Ectodermal cell (in vitro differentiated cells): ENCODE measurements around the gene CNTROB. TPM values are rescaled to one million over a fixed set of nuclear protein-coding genes. Genes with fewer than 3 reads are reported as not detected.
A peak's percentile ranks its signal among the peaks of the same experiment; 100 is the strongest.

Experiments used
- H3K27ac ChIP-seq: 2 replicates; pipeline ENCODE4 v1.7.0; 2013; ENCODE audit warnings: mild to moderate bottlenecking, low read depth, low read length; ENCODE audit not compliant: insufficient read depth, poor library complexity, severe bottlenecking
- H3K27me3 ChIP-seq: 2 replicates; pipeline ENCODE4 v1.7.0; 2013; ENCODE audit warnings: mild to moderate bottlenecking, low read length; ENCODE audit not compliant: insufficient read depth, control insufficient read depth, poor library complexity, severe bottlenecking
- H3K36me3 ChIP-seq: one replicate; pipeline ENCODE4 v1.7.0; 2013; ENCODE audit warnings: low read length; ENCODE audit not compliant: control insufficient read depth, insufficient read depth
- H3K4me1 ChIP-seq: one replicate; pipeline ENCODE4 v1.7.0; 2013; ENCODE audit warnings: low read length; ENCODE audit not compliant: control insufficient read depth, insufficient read depth
- H3K4me3 ChIP-seq: 2 replicates; pipeline ENCODE4 v1.7.0; 2013; ENCODE audit warnings: low read depth, low read length, control low read depth; ENCODE audit not compliant: insufficient read depth
- H3K9me3 ChIP-seq: 2 replicates; pipeline ENCODE4 v1.7.0; 2013; ENCODE audit warnings: mild to moderate bottlenecking, low read length, moderate library complexity; ENCODE audit not compliant: control insufficient read depth
- WGBS, 2 experiments: methylation state at CpG; one replicate each; pipeline ENCODE4 v1.1.7; 2013; ENCODE audit warnings: missing lambda C conversion rate in 2 of 2; 5-methylcytosine and 5-hydroxymethylcytosine counted together
- polyA plus RNA-seq, 4 experiments: library from polyadenylated mRNA; stranded (reverse); fragments of 50-300 nt; gene quantifications; one replicate each; pipeline ENCODE4 v1.2.3, GENCODE V29; 2013

The CNTROB gene, protein sequence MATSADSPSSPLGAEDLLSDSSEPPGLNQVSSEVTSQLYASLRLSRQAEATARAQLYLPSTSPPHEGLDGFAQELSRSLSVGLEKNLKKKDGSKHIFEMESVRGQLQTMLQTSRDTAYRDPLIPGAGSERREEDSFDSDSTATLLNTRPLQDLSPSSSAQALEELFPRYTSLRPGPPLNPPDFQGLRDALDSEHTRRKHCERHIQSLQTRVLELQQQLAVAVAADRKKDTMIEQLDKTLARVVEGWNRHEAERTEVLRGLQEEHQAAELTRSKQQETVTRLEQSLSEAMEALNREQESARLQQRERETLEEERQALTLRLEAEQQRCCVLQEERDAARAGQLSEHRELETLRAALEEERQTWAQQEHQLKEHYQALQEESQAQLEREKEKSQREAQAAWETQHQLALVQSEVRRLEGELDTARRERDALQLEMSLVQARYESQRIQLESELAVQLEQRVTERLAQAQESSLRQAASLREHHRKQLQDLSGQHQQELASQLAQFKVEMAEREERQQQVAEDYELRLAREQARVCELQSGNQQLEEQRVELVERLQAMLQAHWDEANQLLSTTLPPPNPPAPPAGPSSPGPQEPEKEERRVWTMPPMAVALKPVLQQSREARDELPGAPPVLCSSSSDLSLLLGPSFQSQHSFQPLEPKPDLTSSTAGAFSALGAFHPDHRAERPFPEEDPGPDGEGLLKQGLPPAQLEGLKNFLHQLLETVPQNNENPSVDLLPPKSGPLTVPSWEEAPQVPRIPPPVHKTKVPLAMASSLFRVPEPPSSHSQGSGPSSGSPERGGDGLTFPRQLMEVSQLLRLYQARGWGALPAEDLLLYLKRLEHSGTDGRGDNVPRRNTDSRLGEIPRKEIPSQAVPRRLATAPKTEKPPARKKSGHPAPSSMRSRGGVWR
- polyA plus RNA-seq (2013, experiment 1 of 4): 60.9 TPM
- polyA plus RNA-seq (2013, experiment 2 of 4): 53.4 TPM
- polyA plus RNA-seq (2013, experiment 3 of 4): 51.6 TPM
- 57.4 TPM for polyA plus RNA-seq (2013, experiment 4 of 4)

DNA sequence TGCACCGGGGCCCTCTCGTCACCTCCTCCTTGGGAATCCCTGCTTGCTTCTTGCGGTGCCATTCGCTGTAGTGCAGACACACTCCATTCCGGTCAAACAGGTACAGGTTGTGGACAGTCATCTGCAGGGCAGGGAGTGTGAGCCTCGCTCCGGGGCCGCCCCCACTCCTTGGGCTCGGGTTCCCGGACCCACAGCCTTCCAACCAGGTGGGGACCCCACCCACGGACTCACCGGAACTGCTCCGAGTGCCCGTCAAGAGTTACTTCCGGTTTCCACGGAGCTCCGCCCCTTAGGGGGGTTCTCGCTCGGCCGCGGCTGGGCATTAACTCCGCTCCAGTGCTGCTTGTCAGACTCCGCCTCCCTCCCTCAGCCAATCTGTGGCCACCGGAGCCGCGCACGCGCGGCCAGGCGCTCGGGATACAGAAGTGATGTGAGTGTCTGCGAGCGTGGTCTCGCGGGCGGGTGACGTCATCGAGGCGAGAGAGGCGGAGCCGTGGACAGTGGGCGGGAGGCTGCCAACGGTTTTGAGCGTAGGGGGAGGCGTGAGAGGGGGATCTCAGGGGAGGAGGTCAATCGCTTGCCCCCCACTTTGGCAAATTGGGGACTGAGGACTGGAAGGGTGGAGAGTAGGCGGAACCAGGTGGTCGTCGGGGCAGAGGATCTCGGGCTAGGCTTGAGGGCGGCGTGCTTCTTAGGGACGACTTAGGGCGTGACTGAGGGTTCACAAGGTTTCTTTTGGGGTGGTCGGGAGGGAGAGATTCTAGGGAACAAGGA lies at the start of gene CNTROB, which contains the start of gene TRAPPC1:
Gene CNTROB, plus strand, starts transcription at position 498 of the 774 bp plus-strand sequence. CDS start 874 bp downstream, outside the sequence.
Gene TRAPPC1, minus strand, starts transcription at position 238 of the 774 bp plus-strand sequence. Its CDS starts 117 bp downstream, at position 121.
- Histone ChIP-seq H3K27ac (no peak within 1 kb of the TSS), H3K36me3 (peaks cover 6% of the 10 kb centered on the region), H3K27me3 (peaks cover 28% of the 10 kb centered on the region), H3K4me3 (peak within 1 kb of the TSS; percentile 61), H3K4me1 (no peaks in the 10 kb centered on the region), H3K9me3 (no peaks in the 10 kb centered on the region)
- WGBS, 2 experiments: 0% methylated on average over 55 of the region's 55 CpGs

DNA sequence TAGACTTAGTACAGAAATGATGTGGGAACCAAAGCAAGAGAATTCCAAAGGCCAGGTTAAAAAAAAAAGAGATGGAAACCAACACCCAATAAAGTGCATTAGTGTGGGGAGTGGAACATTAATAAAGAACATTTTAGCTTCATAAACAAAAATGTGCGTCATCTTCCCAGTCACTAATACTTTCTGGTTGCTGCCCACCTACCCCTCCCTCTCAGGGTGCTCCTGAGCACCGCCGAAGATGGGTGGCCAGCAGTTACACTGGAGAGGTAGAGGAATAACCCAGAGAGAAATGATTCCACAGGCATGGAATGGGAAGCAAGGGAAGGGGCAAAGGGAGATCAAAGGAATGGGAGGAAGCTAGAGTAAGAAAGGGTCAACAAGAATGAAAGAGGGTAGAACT lies 49.4 kb upstream of the CNTROB start:
- no peak overlapping the region for H3K4me3 ChIP-seq
- 72 to 90% methylated on average over 2 to 3 of the region's 3 CpGs for WGBS, 2 experiments

DNA sequence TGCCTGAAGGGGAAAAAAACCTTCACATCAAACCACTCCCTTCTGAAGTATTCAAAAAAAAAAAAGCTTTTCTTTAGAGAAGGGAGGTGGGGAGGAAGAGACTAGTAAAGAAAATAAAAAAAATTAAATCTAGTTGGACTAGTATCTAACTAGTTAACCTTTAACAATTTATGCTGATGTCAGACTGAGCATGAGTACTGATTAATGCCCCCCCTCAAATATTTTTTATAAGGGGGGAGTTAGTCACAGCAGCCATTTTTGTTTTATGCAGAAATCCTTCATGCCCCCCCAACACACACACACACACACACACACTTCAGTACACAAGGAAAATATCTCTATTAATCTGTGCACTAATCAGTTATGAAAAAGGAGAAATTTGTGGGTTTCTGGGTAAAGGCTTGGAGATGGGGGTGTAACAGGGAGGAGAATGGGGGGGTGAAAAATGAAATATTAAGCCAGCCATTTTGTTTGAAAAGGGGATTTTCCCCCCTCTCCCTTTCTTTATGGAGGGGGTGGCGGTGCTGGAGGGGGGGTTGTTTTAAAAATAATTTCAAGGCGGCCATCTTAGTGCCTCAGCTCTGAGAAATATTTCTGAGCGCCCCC lies 48.1 kb upstream of the CNTROB start:
- no peaks in the 10 kb centered on the region for H3K9me3 ChIP-seq
- H3K36me3 ChIP-seq: no peaks in the 10 kb centered on the region
- no peak overlapping the region for H3K4me3 ChIP-seq
- no peak overlapping the region for H3K27ac ChIP-seq
- peaks cover 28% of the 10 kb centered on the region for H3K4me1 ChIP-seq
- WGBS, 2 experiments: no CpG with 5 or more reads among the region's 3 CpGs
- peaks cover 13% of the 10 kb centered on the region for H3K27me3 ChIP-seq

More for the DNA sequence above, 49.4 kb upstream of the CNTROB start:
- no peak overlapping the region for H3K27ac ChIP-seq
- no peaks in the 10 kb centered on the region for H3K9me3 ChIP-seq
- H3K36me3 ChIP-seq: no peaks in the 10 kb centered on the region
- H3K4me1 ChIP-seq: peaks cover 16% of the 10 kb centered on the region
- H3K27me3 ChIP-seq: peaks cover 13% of the 10 kb centered on the region

DNA sequence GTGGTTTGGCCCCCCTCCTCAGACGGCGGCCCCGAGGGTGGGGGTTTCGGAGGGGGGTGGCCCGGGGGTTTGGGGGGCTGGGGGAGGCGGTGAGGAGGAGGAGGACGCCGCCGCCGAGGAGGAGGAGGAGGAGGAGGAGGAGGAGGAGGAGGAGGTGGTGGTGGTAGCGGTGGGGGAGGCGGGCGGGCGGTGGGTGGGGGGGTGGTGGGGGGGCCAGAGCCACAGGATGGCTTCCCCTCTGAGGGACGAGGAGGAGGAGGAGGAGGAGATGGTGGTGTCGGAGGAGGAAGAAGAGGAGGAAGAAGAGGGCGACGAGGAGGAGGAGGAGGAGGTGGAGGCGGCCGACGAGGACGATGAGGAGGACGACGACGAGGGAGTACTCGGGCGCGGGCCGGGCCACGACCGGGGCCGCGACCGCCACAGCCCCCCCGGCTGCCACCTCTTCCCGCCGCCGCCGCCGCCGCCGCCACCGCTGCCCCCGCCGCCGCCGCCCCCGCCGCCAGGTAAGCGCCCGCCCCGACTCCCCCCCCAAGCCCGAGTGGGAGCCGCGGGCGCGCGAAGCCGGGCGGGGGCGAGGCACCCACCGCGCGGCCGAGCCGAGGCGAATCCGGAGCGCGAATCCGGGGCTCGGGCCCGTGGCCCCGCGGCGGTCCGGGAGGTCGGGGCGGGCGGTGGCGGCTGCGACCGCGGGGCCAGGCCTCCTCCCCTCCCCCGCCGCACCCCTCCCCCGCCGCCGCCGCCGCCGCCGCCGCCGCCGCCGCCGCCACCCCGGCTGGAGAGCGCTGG lies 47.2 kb upstream of the CNTROB start:
- H3K4me3 ChIP-seq: peak overlapping the region; percentile 57
- no peak overlapping the region for H3K27ac ChIP-seq
- 0% methylated on average over 72 to 79 of the region's 100 CpGs for WGBS, 2 experiments
- H3K36me3 ChIP-seq: no peaks in the 10 kb centered on the region
- no peaks in the 10 kb centered on the region for H3K9me3 ChIP-seq
- peaks cover 13% of the 10 kb centered on the region for H3K27me3 ChIP-seq
- peaks cover 37% of the 10 kb centered on the region for H3K4me1 ChIP-seq

DNA sequence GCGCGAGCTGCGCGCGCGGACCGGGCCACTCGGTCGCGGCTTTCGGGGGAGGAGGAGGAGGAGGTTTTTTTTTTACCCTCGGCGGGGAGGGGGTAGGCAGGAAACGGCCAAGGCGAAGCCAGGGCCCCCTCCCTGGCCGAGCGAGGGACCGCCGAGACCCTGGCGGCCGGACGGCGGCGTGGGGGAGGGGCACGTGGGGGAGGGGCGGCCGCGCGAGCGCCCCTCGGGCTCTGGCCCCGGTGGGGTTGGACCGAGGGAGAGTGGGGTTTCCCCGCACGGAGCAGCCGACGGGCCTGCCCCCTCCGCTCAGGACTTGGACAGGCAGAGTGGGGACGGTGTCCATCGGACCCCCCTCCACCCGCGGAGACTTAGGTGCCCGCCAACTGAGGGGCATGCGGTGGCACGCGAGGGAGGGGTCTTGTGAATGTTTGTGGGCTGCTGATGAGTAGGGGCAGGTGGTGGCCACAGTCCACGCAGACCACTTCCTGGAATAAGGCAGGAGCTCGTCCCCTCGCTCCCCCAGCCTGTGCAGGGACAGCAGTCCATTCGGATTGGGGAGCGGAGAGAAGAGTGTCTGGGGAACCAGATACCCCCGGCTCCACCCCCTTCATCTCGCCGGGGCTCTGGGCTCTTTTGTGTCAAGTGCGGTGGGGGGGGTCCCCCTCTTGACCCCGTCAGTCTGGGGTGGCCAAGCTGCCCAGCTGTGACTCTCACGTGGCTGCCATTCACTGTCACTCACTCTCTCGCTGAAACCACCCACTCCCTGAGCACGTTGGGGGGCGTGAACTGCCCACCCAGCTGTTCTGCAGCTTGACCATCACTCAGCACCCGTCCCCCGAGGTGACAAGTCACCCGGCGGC lies 46.4 kb upstream of the CNTROB start:
- Histone ChIP-seq H3K4me3 (peak overlapping the region; percentile 57), H3K27ac (no peak overlapping the region), H3K36me3 (no peaks in the 10 kb centered on the region), H3K4me1 (peaks cover 39% of the 10 kb centered on the region), H3K9me3 (no peaks in the 10 kb centered on the region), H3K27me3 (peaks cover 13% of the 10 kb centered on the region)
- WGBS, 2 experiments: 0% methylated on average over 64 of the region's 64 CpGs

DNA sequence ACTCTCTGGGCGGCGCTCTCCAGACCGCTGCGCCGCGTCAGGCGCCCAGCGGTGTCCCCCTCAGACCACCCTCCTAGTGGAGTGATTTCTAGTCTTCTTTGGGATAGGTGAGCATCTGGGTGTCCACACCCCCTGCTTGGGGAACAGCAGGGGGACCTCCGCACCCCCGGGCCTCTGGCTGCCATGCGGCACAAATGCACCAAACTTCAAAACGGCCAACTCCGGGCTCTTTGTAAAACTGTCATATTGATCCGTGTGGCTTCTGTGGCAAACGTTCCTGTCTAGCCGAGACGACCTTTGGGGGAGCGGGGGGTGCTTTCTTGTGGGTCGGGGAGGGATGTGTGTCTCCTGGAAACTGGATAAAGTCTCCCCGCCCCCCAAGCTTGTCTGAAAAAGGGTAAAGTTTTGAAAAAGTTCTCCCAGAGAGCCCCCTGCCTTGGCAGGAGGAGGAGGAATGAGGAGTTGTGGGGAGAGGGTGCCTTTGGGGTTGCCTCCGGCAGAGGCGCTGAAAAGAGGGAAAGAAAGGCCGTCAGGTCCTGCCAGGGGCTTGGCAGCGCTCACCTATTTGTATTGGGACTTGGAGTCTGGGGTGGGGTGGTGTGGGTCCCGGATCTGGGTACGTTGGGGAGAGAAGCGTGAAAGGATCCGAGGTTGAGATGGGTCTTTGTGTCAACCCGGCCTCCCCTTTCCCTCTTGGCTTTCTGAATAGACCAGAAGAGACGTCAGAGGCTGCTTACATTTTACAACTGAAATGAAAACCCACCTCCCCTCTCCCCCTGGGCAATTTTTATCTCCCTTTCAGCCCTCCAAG lies 45.6 kb upstream of the CNTROB start:
- H3K4me3 ChIP-seq: peak overlapping the region; percentile 57
- H3K27me3 ChIP-seq: peaks cover 13% of the 10 kb centered on the region
- H3K36me3 ChIP-seq: no peaks in the 10 kb centered on the region
- H3K4me1 ChIP-seq: peaks cover 39% of the 10 kb centered on the region
- H3K9me3 ChIP-seq: no peaks in the 10 kb centered on the region
- peak overlapping the region; percentile 68 for H3K27ac ChIP-seq
- WGBS, 2 experiments: 0 to 1% methylated on average over 30 of the region's 30 CpGs

DNA sequence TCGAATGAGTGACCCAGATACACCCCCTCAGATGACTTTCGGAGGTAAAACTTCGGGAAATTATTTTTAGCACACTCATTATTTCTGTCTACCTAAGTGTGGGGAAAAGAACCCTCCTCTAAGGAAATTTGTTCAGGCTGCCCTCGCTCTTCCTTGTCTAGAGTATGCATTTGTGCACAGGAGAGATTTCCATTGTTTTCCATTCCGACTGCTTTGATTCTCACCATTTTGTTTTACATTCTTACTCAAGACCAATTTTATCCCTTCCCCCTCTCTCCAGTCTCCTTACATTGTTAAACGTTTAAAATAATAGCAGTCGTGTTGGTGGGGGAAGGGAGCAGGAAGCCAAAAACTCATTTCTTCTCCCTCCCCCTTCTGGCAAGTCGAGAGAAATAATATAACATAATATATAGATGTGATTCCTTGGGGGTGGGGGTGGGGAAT lies 44.9 kb upstream of the CNTROB start:
- no peaks in the 10 kb centered on the region for H3K36me3 ChIP-seq
- H3K9me3 ChIP-seq: no peaks in the 10 kb centered on the region
- H3K27ac ChIP-seq: peak overlapping the region; percentile 68
- peaks cover 39% of the 10 kb centered on the region for H3K4me1 ChIP-seq
- WGBS, 2 experiments: 11 to 13% methylated on average over 4 to 5 of the region's 8 CpGs
- peaks cover 13% of the 10 kb centered on the region for H3K27me3 ChIP-seq
- peak overlapping the region; percentile 57 for H3K4me3 ChIP-seq
